NCI-H510A (cell line): ENCODE results near the gene TSG101.

Experiments
- DNase-seq: peaks from one replicate; lab custom pipeline; 2025; lab: John Stamatoyannopoulos, UW

TSG101 gene, protein sequence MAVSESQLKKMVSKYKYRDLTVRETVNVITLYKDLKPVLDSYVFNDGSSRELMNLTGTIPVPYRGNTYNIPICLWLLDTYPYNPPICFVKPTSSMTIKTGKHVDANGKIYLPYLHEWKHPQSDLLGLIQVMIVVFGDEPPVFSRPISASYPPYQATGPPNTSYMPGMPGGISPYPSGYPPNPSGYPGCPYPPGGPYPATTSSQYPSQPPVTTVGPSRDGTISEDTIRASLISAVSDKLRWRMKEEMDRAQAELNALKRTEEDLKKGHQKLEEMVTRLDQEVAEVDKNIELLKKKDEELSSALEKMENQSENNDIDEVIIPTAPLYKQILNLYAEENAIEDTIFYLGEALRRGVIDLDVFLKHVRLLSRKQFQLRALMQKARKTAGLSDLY

GRCh38 chr11:18526521-18527296, at the start of gene TSG101:
TSG101 (minus strand) TSS chr11:18526942; CDS start chr11:18526816, 126 bp downstream.
- peak; percentile 56 for DNase-seq

DNA sequence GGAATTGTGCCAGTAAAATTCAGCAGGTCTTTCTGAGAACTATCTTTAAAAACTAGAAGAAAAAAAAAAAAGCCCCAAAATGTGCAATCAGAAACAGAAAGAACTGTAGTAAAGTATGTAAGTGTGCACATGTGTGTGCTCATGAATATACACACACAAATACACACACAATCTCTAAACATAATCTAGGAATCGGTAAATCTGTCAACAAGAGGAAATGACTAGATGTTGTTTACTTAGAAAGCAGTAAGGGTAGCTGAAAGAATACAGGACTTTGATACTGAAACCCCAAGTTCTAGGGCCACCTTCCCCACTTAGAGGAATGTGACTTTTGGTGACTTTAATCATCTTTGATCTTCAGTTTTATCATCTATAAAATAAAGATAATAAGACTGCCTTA, 48.6 kb upstream of the TSG101 start:
- DNase-seq: no peak

GRCh38 chr11:18567081-18567480, 40.3 kb upstream of the TSG101 start:
- DNase-seq: no peak

DNA sequence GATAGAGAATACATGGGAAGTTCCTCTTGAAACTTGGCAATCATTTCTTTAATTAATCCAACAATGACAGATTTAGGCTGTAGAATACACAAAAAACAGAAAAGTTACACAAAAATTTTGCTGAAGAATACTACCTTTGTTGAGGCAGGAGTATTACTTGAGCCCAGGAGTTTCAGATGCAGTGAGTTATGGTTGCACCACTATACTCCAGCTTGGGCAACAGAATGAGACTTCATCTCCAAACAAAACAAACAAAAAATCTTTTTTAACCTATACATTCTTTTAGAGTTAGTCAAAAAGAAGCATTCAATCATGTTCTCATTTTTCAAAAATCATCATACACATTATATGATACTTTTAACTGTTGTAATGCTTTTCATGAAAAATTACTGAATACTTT, 39.7 kb upstream of the TSG101 start:
- DNase-seq: no peak

DNA sequence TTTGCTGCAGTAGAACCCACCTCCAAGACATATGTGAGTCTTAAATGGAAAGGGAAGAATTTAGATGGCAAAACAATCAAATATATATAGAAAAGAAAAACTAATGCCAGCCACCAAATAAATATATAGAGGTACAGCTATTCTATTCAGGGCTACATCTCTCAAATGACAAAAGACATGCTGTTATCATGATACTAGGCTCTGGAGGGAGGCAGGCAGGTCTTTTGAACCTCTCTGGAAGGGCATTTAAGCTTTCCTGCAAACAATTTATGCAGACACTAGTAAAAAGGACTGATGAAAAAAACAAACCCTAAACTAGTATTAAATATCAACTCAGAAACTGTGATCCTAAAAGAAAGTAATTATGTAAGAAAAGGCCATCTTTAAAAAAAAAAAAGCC, 37.4 kb upstream of the TSG101 start:
- DNase-seq: no peak

- DNase-seq: no peak
These were observed 36.5 kb upstream of the TSG101 start for GRCh38 chr11:18563090-18563730.

- no peak for DNase-seq
These were observed 21.3 kb upstream of the TSG101 start for GRCh38 chr11:18548001-18548400.

GRCh38 chr11:18540207-18541009, 13.7 kb upstream of the TSG101 start:
- DNase-seq: no peak

GRCh38 chr11:18536209-18536608, 9.5 kb upstream of the TSG101 start:
- no peak for DNase-seq

DNA sequence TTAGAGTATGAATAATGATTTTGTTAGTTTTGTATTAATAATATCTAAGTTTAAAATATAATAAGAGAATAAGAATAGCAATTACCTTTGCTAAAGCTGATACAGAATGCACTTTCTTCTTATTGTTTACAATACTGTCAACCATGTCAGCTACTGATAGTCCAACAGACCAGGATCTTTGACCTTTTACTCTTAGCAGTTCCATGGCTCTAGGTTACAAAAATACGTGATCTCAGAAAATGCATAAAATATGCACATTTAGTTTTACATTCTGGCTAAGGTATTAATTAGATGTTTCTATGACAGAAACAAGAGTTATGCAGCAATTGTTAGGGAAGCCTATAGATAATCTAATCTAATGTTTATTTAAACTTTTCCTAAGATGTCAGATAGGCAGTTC, 7.5 kb upstream of the TSG101 start:
- no peak for DNase-seq

DNA sequence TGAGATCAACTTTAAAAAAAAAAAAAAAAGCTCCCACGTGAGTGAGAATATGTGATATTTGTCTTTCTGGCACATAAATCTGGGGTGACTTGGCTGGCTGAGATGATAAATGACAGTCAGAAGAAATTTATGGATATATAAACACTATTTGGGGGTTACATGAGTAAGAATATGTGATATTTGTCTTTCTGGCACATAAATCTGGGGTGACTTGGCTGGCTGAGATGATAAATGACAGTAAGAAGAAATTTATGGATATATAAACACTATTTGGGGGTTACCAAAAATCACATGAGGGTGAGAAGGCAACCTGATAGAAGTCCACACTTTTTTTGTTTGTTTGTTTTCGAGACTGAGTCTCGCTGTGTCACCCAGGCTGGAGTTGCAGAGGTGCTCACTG, 6.6 kb upstream of the TSG101 start:
- DNase-seq: no peak

GRCh38 chr11:18527512-18527911, 770 bp upstream of the TSG101 start:
- no peak for DNase-seq

DNA sequence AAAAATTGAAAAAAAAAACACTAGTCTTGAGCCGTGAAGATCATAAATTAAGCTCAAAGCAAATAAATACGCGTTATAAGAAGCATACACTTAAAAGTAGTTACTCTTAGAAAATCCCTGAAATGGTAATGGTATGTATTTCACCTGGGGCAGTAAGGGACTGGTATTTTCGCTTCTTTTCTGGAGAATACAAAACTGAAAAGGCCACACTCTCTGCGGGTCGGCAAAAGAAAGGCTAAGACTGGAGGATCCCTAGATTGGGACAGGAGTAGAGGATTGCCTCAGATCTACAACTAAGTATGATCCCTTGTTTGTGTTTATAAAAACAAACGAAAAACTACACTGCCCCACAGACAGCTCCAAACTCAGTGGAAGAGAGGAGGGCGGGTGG, 617 bp downstream of the TSG101 start:
- DNase-seq: no peak

DNA sequence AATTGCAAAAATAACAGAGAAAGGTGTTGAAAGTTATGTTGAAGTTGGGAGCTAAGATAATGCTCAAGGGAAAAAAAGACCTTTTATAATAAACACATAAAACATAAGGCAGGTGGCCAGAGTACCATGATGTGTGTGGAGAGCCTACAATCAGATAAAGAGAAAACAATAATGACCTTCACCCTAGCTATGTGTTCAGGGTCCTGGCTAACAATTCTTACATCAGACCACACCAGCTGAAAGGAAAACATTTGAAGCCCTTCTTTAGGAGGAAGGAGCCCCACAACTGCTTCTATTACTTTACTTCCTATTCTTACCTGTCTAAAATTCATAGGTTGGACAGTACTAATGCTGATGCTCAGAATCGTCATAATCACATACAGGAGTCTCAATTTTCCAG, 2.5 kb downstream of the TSG101 start:
- no peak for DNase-seq

DNA sequence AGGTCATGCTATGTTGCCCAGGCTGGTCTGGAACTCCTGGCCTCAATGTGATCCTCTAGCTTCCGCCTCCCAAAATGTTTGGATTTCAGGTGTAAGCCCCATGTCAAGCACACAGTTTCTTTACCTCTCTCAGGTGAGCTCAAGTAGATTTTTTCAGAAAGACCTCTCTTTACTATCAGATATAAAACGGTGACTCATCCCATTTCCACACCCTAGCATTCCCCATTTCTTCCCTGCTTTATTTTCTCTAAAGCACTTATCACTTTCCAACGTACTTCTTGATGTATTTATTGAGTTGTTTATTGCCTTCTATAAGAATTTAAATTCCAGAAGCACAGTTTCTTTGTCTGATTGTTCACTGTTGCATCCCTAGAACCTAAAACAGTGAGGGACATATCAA, 3.7 kb downstream of the TSG101 start:
- DNase-seq: no peak

GRCh38 chr11:18522388-18522787, 4.4 kb downstream of the TSG101 start:
- no peak for DNase-seq

GRCh38 chr11:18521122-18521521, 5.6 kb downstream of the TSG101 start:
- no peak for DNase-seq

GRCh38 chr11:18502352-18502751, 24.4 kb downstream of the TSG101 start:
- no peak for DNase-seq

- DNase-seq: no peak
These were observed 25.1 kb downstream of the TSG101 start for GRCh38 chr11:18501629-18502028.

DNA sequence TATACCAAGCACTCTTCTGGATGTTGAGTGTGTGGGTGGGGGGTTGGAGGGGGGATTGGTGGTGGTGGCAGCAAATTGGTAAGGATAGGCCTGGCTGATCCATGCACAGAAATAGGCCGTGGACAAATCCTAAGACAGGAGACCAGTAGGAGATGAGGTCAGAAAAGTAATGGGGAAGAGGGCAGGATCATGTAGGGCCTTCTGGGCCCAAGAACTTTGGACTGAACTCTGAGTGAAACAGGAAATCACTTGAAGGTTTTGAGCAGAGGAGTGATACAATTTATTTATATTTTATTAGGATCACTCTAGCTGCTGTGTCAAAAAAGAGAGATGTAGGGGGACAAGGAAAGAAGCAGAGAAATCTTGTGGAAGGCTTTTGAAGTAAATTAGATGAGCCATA, 28.7 kb downstream of the TSG101 start:
- DNase-seq: no peak

- no peak for DNase-seq
These were observed 31.0 kb downstream of the TSG101 start for GRCh38 chr11:18495703-18496102.

DNA sequence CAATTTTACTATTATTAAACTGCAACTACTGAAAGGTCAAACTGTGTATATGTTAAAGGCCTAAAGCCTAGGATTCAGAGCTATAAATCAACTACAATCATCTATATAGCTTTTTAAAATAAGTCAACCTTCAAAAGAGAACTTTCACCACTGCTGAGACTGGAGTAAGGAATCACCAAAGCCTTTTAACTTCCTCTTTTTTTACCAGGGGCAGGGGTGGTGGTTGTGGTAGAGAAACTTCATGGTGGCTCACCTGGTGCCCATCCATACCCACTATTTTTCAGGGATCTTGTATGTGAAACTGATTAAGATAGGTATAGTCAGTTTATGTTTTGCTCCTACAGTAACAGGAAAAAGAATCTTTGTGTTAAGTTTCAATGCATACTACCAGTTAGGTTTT, 31.5 kb downstream of the TSG101 start:
- DNase-seq: no peak
